Esophagus muscularis mucosa (tissue), 4 donors: ENCODE results near the gene MBTPS1. TPM values are rescaled to one million over a fixed set of nuclear protein-coding genes. Genes with fewer than 3 reads are reported as not detected.

Experiments used
- DNase-seq: peaks from one replicate; pipeline ENCODE4 v3.0.0-alpha.2; 2017; ENCODE audit errors: extremely low spot score
- H3K27ac ChIP-seq, 4 donors: fragments of 200-600 bp; sonication (generic); replicated peaks in 1 of 4; 1 replicate in 3 of 4; 2 replicates in 1 of 4; pipeline ENCODE4 v1.5.1; 2016 to 2019; ENCODE audit warnings: mild to moderate bottlenecking in 1 of 4
- H3K27me3 ChIP-seq, 4 donors: fragments of 200-600 bp; sonication (generic); one replicate each; pipeline versions ENCODE4 v1.5.1 to v1.6.0; 2016 to 2019
- H3K36me3 ChIP-seq, 4 donors: fragments of 200-600 bp; sonication (generic); one replicate each; pipeline ENCODE4 v1.5.1; 2016 to 2019
- H3K4me1 ChIP-seq, 4 donors: fragments of 200-600 bp; sonication (generic); one replicate each; pipeline ENCODE4 v1.5.1; 2016 to 2019
- H3K4me3 ChIP-seq, 4 donors: fragments of 200-600 bp; sonication (generic); 1 replicate in 2 of 4; 2 replicates in 2 of 4; pipeline ENCODE4 v1.5.1; 2016 to 2019; ENCODE audit warnings: mild to moderate bottlenecking in 4 of 4, moderate library complexity in 1 of 4
- H3K9me3 ChIP-seq, 4 donors: fragments of 200-600 bp; sonication (generic); 1 replicate in 3 of 4; 2 replicates in 1 of 4; pipeline ENCODE4 v1.5.1; 2016 to 2019
- CTCF ChIP-seq, 3 experiments: fragments of 200-600 bp in 2 of 3; fragments of 450-650 bp in 1 of 3; sonication (generic) in 2 of 3; IDR thresholded peaks; one replicate each; pipeline ENCODE4 v1.5.1; 2017 to 2019; ENCODE audit warnings: antibody characterized with exemption in 3 of 3, mild to moderate bottlenecking in 2 of 3, moderate library complexity in 1 of 3
- EP300 ChIP-seq: sonication (generic); formaldehyde crosslinking; IDR thresholded peaks from one replicate; pipeline ENCODE4 v1.6.1; 2017; ENCODE audit warnings: antibody characterized with exemption
- POLR2A ChIP-seq: fragments of 450-650 bp; IDR thresholded peaks from one replicate; pipeline ENCODE4 v1.6.1; 2017; ENCODE audit warnings: antibody characterized with exemption, moderate library complexity, mild to moderate bottlenecking, low read depth
- POLR2AphosphoS5 ChIP-seq, 2 donors: sonication (generic); formaldehyde crosslinking; IDR thresholded peaks; one replicate each; pipeline ENCODE4 v1.6.1; 2017; ENCODE audit warnings: antibody characterized with exemption in 2 of 2
- WGBS: methylation state at CpG from one replicate; pipeline ENCODE4 v1.1.5; 2018; 5-methylcytosine and 5-hydroxymethylcytosine counted together
- intact Hi-C: fragments of 100-400 bp; cut with DNase I; formaldehyde crosslinking; loops from one replicate; pipeline ENCODE4 v1.15.1; 2023
- total RNA-seq, 4 donors: library from RNA; depleted of rRNA; stranded (reverse); fragments of >200 nt; gene quantifications; one replicate each; pipeline versions ENCODE4 v1.1.0 to v1.2.1, GENCODE V29; 2016

The MBTPS1 gene
- total RNA-seq, 4 donors from 2014 or later = 72.4 to 86.6 (median 82.6) TPM

DNA sequence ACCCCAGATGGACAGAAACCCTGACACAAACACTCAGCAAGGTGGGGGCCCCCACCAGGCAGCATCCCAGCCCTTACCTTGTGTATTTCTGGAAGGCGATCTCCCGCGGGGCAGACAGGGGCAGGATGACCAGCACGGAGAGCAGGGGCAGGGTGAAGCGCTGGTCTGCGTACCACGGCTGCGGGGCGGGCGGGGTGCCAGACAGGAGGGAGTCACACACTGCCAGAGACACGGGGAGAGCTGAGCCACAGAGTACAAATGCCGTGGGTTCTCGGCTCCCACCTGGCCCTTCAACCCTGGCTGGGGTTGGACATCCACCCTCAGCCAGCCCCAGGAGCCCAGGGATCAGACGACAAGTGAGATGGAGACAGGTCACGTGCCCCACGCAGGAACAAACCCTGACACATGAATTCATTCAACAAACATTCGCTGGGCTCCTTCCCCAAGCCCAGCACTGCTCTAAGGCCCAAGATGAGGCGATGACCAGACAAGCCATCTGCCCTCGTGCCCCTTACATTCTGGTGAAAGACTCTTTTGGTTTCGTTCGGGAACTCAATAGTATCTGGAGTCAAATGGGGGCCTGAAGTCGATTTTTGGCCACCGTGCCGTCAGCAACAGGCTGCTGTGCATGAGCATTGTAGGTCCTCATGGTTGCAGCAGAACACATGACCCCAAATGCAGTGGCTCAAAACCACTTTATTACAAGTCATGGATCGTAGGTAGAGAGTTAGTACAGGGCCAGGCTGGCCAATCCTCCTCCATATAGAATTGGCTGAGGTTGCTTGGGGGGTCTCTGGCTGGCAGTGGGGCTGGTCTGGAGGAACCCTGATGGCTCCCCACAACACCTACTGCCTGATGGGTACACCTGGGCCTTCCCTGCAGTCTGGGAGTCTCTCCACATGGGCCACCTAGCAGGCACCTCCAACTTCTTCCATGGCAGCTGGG lies 83.2 kb downstream of the MBTPS1 start:
- DNase-seq = no peak
- intact Hi-C loops = no loop called here
- H3K4me1 ChIP-seq = no peaks in the 10 kb centered on the region
- H3K4me3 ChIP-seq = no peak overlapping the region
- peaks cover 0 to 17% (median 0%) of the 10 kb centered on the region in 4 donors for H3K27me3 ChIP-seq
- TF ChIP-seq EP300 (no peak), POLR2A (no peak), CTCF (IDR thresholded peaks at IDR 0.05) (no peak), POLR2AphosphoS5 (IDR thresholded peaks at IDR 0.05) (no peak)
- WGBS = 73% methylated on average over 25 of the region's 25 CpGs
- no peaks in the 10 kb centered on the region for H3K36me3 ChIP-seq
- H3K27ac ChIP-seq = no peak overlapping the region
- peaks cover 0 to 16% (median 11%) of the 10 kb centered on the region in 4 donors for H3K9me3 ChIP-seq

GRCh38 chr16:84032458-84033178 lies 84.1 kb downstream of the MBTPS1 start:
- H3K27me3 ChIP-seq = peaks cover 0 to 11% (median 0%) of the 10 kb centered on the region in 4 donors
- H3K4me1 ChIP-seq = no peaks in the 10 kb centered on the region
- no peak overlapping the region for H3K27ac ChIP-seq
- 77% methylated on average over 8 of the region's 15 CpGs for WGBS
- no peak for DNase-seq
- H3K36me3 ChIP-seq = no peaks in the 10 kb centered on the region
- intact Hi-C loops = no loop called here
- no peak for TF ChIP-seq CTCF (IDR thresholded peaks at IDR 0.05)
- H3K4me3 ChIP-seq = no peak overlapping the region
- H3K9me3 ChIP-seq = peaks cover 0 to 16% (median 11%) of the 10 kb centered on the region in 4 donors

DNA sequence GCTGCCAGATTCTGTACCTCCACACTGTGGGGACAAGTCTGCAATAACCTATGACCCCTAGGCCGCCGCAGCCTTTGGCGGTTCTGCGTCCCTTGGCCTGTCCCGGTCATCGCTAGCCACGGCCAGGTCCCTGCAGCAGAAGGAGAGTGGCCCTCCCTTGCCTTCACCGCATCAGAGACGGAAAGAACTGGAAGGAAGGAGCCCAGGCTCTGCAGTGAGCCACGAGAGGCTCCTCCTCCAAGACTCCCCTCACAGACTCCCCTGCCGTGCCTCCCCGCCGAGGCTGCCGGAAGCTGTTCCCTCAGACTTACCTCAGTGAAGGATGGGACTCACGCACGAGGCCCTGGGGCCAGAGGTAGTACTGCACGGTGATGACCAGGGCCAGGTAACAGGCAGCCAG lies 85.2 kb downstream of the MBTPS1 start:
- Histone ChIP-seq H3K4me1 (no peaks in the 10 kb centered on the region), H3K4me3 (no peak overlapping the region), H3K27ac (no peak overlapping the region), H3K27me3 (peaks cover 0 to 11% (median 0%) of the 10 kb centered on the region in 4 donors), H3K9me3 (peaks cover 0 to 13% (median 11%) of the 10 kb centered on the region in 4 donors), H3K36me3 (no peaks in the 10 kb centered on the region)
- DNase-seq = no peak
- WGBS = 85% methylated on average over 6 of the region's 17 CpGs
- intact Hi-C loops = no loop called here
- TF ChIP-seq CTCF (IDR thresholded peaks at IDR 0.05) (no peak), POLR2AphosphoS5 (IDR thresholded peaks at IDR 0.05) (no peak), EP300 (no peak)

GRCh38 chr16:84029297-84030047 lies 87.3 kb downstream of the MBTPS1 start:
- Histone ChIP-seq H3K36me3 (no peaks in the 10 kb centered on the region), H3K27ac (no peak overlapping the region), H3K4me3 (no peak overlapping the region), H3K4me1 (no peaks in the 10 kb centered on the region), H3K9me3 (no peaks in the 10 kb centered on the region), H3K27me3 (peaks cover 0 to 11% (median 0%) of the 10 kb centered on the region in 4 donors)
- TF ChIP-seq POLR2A = no peak
- no peak for TF ChIP-seq CTCF (IDR thresholded peaks at IDR 0.05)
- TF ChIP-seq EP300 = no peak
- no peak for TF ChIP-seq POLR2AphosphoS5 (IDR thresholded peaks at IDR 0.05)
- intact Hi-C loops = no loop called here
- DNase-seq = no peak
- WGBS = 72% methylated on average over 13 of the region's 14 CpGs
